ENCODE data around the gene C2orf68.
A peak's percentile ranks its signal among the peaks of the same experiment; 100 is the strongest.
"Not testable (repeated sequence)": the region's sequence is repeated elsewhere in the genome, so short reads cannot be mapped to it uniquely, and the experiment has no call there.

C2orf68 gene

GRCh38 chr2:85611705-85612587 lies at the start of gene C2orf68:
TSS of gene C2orf68 (minus strand) at chr2:85612066. CDS start at chr2:85611984, 82 bp downstream.
- peak; percentile 88 for DNase-seq

DNA sequence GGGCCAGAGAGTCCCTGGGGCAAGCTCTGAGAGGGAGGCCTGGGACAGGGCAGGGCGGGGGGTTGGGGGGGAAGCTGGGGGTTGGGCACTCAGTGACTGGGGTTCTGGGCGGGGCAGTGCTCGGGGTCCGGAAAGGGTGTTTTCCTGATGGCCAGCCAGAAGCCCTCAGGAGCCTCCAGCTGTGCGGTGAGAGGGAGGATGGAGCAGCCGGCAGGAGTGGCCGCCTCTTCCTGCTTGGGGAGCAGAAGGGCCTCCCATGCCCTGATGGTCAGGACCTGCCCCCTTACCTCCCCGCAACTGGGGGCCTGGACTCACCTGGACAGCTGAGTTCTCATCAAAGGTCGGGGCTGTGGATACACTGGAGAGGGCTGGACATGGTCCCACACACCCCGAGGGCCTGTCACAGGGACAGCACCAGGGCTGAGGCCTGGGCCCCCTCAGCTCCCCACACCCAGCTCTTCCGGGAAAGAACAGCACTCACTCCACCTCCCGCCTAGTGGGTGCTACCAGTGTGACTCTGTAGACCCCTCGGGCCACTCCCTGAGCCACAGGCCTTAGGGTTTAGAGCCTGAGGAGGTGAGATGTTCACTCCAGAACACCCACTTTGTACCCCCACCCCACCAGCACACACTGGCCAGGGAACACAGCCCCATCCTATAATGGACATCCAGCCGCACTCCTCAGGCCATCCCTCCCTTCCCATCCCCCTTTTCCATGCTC lies 49.4 kb upstream of the C2orf68 start:
- no peak for DNase-seq

DNA sequence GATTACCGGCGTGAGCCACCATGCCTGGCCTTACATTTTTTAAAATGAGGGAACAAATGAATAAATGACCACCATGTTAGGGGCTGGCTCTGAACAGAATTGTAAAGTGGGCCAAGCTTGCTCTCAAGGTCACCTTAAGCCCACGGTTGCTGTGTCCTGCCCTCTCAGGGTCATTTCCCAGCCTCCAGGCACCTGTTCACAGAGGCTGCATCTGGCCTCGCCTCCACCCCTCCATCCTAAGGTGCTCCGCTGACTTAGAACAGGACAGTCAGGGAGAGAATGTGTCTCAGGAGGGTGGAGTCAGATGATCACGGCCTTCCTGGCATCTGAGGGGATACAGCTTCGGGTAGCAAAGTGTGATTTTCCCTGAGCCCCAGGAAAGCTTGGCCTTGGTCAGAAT lies 48.9 kb upstream of the C2orf68 start:
- DNase-seq: no peak

DNA sequence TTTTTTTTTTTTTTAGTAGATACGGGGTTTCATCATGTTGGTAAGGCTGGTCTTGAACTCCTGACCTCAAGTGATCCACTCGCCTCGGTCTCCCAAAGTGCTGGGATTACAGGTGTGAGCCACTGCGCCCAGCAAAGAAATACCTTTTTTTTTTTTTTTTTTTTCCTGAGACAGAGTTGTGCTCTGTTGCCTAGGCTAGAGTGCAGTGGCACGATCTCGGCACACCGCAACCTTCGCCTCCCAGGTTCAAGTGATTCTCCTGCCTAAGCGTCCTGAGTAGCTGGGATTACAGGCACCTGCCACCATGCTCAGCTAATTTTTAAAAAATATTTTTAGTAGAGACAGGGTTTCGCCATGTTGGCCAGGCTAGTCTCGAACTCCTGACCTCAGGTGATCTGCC lies 48.4 kb upstream of the C2orf68 start:
- DNase-seq: not testable (repeated sequence)

GRCh38 chr2:85659324-85659981 lies 47.6 kb upstream of the C2orf68 start:
- no peak for DNase-seq

DNA sequence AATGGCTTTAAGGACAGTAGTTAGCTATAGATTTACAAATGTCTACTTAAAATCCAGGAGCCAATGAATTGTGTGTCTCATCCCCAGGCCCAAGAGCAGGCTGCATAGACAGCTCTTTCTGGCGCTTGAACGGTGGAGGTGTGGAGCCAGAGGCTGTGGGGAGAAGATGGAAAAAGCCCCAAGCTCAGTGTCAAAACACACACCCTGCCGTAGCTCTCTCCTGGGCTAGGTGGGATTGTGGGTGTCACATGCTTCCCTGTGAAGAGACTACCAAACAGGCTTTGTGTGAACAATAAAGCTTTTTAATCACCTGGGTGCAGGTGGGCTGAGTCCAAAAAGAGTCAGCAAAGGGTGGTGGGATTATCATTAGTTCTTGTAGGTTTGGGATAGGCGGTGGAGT lies 45.5 kb upstream of the C2orf68 start:
- not testable (repeated sequence) for DNase-seq

GRCh38 chr2:85656468-85656867 lies 44.6 kb upstream of the C2orf68 start:
- no peak for DNase-seq

- DNase-seq: peak; percentile 77
These were observed 44.1 kb upstream of the C2orf68 start for GRCh38 chr2:85655961-85656417.

GRCh38 chr2:85653996-85654395 lies 42.1 kb upstream of the C2orf68 start:
- no peak for DNase-seq

- no peak for DNase-seq
These were observed 40.2 kb upstream of the C2orf68 start for GRCh38 chr2:85652056-85652455.

DNA sequence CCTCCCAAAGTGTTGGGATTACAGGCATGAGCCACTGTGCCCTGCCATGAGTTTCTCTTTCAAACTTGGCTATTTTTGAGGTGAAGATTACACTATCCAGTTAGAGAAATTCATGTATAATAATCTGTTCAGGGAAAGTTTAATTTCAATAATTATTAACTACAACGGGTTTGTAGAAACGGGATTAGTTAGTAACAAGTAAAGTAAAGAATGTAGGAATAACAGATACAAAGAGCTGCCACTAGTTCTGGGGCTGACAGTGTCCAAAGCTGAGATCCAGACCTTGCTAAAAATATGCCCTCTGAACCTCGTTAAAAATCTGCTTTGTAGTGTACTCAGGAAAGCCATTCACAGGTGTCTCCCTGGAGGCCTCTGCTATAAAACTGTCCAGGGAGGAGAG lies 39.2 kb upstream of the C2orf68 start:
- no peak for DNase-seq

DNA sequence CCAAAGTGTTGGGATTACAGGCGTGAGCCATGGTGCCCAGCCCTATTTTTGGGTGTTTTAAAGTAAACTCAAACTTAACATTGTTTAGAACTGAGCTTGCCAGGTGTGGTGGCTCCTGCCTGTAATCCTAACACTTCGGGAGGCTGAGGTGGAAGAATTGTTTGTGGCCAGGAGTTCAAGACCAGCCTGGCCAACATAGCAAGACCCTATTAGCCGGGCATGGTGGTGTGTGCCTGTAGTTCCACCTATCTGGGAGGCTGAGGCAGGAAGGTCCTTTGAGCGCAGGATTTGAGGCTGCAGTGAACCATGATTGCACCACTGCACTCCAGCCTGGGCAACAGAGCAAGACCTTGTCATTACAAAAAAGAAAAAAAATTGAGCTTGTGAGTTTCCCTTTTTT lies 38.6 kb upstream of the C2orf68 start:
- no peak for DNase-seq

DNA sequence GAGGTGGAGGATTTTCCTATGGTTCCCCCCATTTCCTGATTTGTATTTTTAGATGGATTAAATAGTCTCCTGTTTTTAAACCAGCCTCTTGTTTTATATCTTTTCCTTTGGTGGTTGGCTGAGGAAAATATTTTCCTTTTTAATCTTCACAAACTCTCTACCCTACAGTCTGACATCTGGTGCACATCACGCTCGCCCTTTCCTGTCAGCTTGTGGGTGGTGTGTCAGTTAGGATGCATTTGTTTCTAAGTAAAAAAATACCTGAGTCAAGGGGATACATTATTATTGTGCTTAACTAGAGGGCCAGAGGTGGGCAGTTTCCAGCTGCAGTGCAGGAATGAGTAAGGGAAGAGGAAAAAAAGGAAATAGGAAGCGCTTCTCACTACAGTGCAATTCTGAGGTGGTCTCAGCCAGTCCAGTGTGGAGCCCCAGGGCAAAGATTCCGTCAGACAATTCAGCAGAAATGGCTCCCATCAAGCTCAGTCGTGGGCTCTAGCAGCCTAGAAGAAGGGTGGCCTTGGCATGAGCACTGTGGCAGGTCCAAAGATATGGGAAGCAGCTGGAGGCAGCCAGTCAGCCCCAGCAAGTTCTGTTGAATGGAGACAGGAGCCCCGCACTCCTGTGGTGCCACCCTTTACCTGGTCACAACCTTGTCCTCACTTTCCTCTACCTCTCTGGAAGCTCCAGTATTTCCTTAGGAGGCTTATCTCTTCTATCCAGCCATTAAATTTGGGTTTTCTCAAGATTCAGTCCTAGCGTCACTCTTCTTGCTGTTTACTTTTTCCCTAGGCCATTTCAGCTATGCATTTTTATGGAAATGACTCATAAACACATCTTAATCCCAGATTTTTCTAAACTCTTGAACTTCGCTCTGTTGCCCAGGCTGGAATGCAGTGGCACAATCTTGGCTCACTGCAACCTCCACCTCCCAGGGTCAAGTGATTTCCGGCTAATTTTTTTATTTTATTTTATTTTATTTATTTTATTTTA lies 37.6 kb upstream of the C2orf68 start:
- peak; percentile 67 for DNase-seq

DNA sequence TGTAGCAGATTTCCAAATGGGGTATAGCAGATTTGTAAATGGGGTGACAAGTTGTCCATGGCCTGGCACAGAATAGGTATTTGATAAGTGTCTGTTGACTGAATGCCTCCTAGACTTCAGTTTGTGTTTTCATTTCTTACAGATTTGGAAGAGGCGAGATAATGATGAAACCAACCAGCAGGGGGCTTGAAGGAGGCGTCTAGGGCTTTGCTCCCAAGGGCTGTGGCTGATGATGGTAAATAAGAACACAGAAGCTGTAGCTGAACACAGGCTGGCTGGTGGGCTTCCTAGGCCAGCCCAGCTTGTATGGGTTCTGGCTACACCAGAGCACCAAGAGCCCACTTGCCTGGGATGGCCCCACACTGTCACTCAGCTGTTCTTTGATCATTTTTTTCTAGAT lies 36.8 kb upstream of the C2orf68 start:
- peak; percentile 60 for DNase-seq

DNA sequence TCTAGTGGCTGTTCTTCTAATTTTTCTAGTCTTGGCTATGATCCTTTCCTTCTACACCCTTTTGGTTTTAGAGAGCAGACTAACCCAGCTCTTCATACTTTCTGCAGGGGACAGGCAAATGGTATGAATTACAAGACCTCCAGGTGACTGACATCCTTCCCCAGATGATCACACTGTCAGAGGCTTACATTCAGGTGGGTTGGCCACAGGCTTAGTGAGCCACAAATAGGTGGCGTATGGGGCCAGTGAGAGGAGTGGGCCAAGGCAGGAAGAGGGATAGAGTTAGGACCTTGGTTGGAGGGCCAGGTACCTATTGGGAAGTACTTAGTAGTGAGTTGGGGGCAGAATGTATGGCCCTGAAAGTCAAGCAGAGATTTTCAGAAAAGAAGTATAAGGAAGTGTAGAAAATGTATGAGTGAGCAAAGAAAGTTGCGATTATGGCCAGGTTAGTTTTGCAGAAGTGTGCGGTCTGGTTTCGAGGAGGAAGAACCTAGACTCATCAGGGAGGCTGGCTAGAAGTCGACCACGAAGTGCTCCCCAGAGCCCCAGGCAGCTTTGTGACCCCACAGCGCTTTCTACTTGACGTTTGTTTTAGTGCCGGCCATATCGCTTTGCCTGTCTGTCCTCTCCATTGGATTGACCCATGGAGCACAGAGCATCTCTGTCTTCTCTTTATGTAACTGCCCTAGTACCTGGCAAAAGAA lies 36.1 kb upstream of the C2orf68 start:
- DNase-seq: no peak

DNA sequence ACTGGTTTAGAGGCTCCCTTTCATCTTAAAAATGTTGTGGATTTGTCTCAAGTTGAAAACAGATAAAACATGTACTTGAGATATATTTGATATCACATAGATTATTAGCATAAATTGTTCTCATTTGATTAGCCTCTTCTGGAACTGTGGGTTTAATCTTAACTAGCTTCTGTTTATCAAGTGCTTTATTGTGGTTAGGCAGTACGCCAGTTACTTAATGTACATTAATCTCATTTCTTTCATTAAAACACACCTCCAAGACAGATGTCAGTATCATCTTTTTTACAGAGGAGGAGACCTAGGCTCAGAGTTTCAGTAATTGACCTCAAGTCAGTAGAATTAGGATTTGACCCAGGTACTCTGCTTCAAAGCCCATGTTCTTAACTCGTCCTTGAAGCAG lies 34.3 kb upstream of the C2orf68 start:
- no peak for DNase-seq

GRCh38 chr2:85644909-85645308 lies 33.0 kb upstream of the C2orf68 start:
- DNase-seq: no peak

GRCh38 chr2:85642725-85643124 lies 30.9 kb upstream of the C2orf68 start:
- no peak for DNase-seq

GRCh38 chr2:85635636-85636035 lies 23.8 kb upstream of the C2orf68 start:
- DNase-seq: no peak

DNA sequence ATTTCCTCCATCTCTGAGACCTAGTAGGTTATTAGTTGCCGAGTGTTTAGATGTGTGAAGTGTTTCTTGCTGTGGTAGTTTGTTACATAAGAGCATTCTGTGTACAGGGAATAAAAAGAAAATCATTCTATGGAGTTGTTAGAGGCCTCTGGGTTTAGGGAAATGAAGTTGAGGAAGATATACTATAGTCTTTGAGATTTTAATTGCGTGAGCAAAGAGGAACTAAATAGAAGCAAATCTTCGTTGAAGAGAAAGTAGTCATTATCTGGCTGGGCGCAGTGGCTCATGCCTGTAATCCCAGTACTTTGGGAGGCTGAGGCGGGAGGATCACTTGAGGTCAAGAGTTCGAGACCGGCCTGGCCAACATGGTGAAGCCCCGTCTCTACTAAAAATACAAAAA lies 23.1 kb upstream of the C2orf68 start:
- no peak for DNase-seq

DNA sequence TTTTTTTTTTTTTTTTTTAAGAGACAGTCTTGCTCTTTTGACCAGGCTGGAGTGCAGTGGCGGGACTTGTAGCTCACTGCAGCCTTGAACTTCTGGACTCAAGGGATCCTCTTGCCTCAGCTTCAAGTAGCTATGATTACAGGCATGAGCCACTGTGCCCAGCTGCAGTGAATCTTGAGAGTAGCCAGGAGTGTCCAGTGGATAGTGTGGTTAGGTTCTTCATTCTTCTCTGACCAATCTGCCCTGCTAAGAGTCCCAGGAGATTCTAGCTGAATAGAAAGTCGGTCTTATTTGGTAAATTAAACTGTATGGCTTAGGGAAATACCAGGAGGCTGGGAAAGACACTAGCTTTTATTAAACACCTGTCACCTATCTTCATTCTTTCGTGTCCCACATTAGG lies 19.4 kb upstream of the C2orf68 start:
- no peak for DNase-seq

DNA sequence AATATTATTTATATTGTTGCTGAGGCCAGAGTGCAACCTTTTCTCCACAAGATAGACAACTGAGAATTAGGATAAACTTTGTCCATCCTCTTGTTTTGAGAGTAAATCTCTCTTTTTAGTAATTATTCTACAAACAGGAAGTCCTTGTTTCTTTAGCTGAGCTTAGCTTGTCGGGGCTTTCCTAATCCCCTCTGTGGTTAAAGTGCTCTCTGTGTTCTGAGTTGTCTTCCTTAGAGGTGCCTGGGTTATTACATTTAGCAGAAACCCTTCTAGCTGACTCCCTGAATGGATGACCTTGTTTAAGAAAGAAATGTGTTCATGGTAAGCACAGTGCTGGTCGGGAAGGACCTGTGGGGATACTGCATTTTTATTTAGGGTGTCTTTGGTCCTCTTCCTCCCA lies 16.8 kb upstream of the C2orf68 start:
- no peak for DNase-seq
